ENCODE data around the gene SLC2A9.
A peak's percentile ranks its signal among the peaks of the same experiment; 100 is the strongest.

SLC2A9 gene

GRCh38 chr4:10020871-10021652 lies at the start of gene SLC2A9:
SLC2A9 (minus strand) TSS chr4:10021497; CDS start chr4:10021429, 68 bp downstream.
- no peak for DNase-seq (ENCODE audit: low spot score)

GRCh38 chr4:10069075-10069642 lies 47.9 kb upstream of the SLC2A9 start:
- no peak for DNase-seq (ENCODE audit: low spot score)

- no peak for DNase-seq (ENCODE audit: low spot score)
These were observed 45.7 kb upstream of the SLC2A9 start for GRCh38 chr4:10066670-10067651.

GRCh38 chr4:10066206-10066605 lies 44.9 kb upstream of the SLC2A9 start:
- no peak for DNase-seq (ENCODE audit: low spot score)

- peak; percentile 66 for DNase-seq (ENCODE audit: low spot score)
These were observed 42.4 kb upstream of the SLC2A9 start for GRCh38 chr4:10063544-10064300.

- no peak for DNase-seq (ENCODE audit: low spot score)
These were observed 40.5 kb upstream of the SLC2A9 start for GRCh38 chr4:10061650-10062415.

- DNase-seq (ENCODE audit: low spot score), result no peak
These were observed 37.1 kb upstream of the SLC2A9 start for GRCh38 chr4:10058371-10058770.

- DNase-seq (ENCODE audit: low spot score), result no peak
These were observed 35.7 kb upstream of the SLC2A9 start for GRCh38 chr4:10057023-10057395.

GRCh38 chr4:10056334-10057022 lies 35.2 kb upstream of the SLC2A9 start:
- DNase-seq (ENCODE audit: low spot score), result no peak

GRCh38 chr4:10055871-10056270 lies 34.6 kb upstream of the SLC2A9 start:
- no peak for DNase-seq (ENCODE audit: low spot score)

GRCh38 chr4:10054571-10055041 lies 33.3 kb upstream of the SLC2A9 start:
- no peak for DNase-seq (ENCODE audit: low spot score)

- no peak for DNase-seq (ENCODE audit: low spot score)
These were observed 32.5 kb upstream of the SLC2A9 start for GRCh38 chr4:10053635-10054453.

GRCh38 chr4:10051517-10052135 lies 30.3 kb upstream of the SLC2A9 start:
- no peak for DNase-seq (ENCODE audit: low spot score)

- DNase-seq (ENCODE audit: low spot score), result no peak
These were observed 29.4 kb upstream of the SLC2A9 start for GRCh38 chr4:10050721-10051120.

GRCh38 chr4:10050261-10050661 lies 29.0 kb upstream of the SLC2A9 start:
- no peak for DNase-seq (ENCODE audit: low spot score)

GRCh38 chr4:10048941-10049697 lies 27.8 kb upstream of the SLC2A9 start:
- no peak for DNase-seq (ENCODE audit: low spot score)

GRCh38 chr4:10047967-10048366 lies 26.7 kb upstream of the SLC2A9 start:
- no peak for DNase-seq (ENCODE audit: low spot score)

- no peak for DNase-seq (ENCODE audit: low spot score)
These were observed 25.2 kb upstream of the SLC2A9 start for GRCh38 chr4:10046471-10046870.
